ENCODE measurements around the gene ZNF518A.

The ZNF518A gene, protein sequence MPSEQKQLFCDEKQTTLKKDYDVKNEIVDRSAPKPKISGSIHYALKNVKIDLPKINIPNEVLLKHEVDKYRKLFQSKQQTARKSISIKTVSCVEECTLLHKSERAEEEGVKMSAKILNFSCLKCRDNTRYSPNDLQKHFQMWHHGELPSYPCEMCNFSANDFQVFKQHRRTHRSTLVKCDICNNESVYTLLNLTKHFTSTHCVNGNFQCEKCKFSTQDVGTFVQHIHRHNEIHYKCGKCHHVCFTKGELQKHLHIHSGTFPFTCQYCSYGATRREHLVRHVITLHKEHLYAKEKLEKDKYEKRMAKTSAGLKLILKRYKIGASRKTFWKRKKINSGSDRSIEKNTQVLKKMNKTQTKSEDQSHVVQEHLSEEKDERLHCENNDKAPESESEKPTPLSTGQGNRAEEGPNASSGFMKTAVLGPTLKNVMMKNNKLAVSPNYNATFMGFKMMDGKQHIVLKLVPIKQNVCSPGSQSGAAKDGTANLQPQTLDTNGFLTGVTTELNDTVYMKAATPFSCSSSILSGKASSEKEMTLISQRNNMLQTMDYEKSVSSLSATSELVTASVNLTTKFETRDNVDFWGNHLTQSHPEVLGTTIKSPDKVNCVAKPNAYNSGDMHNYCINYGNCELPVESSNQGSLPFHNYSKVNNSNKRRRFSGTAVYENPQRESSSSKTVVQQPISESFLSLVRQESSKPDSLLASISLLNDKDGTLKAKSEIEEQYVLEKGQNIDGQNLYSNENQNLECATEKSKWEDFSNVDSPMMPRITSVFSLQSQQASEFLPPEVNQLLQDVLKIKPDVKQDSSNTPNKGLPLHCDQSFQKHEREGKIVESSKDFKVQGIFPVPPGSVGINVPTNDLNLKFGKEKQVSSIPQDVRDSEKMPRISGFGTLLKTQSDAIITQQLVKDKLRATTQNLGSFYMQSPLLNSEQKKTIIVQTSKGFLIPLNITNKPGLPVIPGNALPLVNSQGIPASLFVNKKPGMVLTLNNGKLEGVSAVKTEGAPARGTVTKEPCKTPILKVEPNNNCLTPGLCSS (N-terminal part only)

DNA sequence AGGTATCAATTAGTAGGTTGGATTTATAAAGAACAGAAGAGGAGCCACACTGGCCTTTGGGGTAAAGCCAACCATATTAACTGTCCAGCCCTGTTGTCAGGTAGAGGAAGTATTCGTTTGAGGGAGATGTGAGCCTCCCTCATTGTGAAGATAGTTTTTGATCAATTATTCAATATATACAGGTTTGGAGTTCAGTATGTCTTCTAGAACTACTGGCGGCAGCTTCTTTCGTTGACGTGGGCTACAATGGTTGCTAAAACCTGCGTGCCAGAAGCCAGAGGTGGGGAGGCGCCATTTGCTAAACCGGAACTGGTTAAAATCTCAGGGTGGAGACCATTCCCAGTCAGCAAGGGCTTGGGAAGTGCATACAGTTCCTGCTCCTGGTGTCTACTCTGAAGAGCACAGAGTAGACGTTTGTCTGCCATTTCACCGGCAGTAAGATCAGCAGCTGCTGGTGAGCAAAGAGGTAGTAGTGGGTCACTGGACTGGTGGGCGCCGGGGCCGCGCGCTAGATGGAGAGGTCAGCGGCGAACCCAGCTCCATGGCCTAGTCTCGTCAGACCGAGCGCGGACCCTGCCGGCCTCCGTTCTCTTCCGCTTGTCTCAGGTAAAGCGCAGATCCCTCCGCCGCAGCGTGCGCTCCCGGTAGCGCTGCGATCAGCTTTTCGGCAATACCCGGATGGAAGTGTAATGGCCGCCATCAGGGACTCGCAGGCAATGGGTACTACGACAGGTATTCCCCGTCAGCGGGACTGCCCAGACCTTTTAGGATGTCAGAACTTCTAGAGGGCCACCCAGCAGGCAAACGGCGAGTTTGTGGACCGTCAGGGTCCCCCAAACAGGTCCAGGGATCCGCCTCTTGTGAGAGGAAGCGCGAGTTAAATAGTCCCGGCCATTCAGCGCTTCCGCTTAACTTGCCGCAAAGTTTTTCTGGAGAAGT is at the start of gene ZNF518A:
ZNF518A (plus strand) TSS at position 911 of the 939 bp plus-strand sequence. CDS start 26,026 bp downstream, outside the sequence.
- peak; percentile 91 for DNase-seq

DNA sequence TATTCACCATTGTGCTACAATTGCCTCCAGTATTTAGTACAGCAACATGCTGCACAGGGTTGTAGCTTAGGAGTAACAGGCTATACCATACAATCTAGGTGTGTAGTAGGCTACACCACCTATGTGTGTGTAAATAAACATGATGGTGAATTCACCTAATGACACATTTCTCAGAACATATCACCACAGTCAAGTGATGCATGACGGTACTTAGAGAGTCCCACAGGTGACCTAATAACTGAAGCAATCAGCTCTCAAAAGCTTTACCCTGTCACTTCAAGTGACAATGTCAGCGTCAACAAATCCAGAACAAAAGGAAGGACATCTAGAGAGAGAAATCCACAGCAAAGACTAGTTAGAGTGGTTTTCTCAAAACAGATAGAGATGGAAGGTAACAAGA is 47.9 kb upstream of the ZNF518A start:
- no peak for DNase-seq

DNA sequence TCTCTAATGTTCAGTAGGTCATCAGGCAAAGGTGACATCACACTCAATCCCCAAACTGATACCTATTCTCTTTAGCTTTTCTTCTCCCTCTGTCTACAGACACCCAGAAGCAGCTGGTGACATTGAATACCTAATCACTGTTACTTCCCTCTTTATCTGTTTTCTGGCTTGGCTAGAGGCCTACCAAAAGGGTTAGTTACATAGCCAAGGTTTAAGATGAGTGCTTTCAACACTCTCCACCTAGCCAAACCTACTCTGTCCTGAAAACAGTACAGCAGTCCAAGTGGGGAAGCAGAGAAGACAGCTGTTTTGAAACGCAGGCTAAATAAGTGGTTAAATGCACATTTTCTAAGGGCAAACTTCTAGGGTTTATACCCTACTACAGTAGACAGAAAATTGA is 47.3 kb upstream of the ZNF518A start:
- DNase-seq, result no peak

DNA sequence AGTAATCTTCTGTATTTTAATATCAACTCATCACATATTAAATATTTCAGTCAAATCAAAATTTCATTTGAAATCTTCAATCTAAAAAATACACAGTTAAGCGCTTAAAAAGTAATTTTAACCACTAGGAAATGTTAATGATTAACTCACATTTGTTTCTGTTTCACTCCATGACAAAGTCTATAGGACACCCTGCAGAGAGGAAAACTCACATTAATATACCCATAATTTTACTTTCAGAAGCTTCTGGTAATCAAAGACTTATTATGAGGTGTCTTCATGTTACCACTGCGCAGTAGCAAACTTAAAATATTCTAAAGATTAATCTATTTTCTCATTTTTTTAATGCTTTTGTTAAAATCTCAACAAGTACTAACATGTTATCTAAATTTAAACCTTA is 41.0 kb upstream of the ZNF518A start:
- no peak for DNase-seq

DNA sequence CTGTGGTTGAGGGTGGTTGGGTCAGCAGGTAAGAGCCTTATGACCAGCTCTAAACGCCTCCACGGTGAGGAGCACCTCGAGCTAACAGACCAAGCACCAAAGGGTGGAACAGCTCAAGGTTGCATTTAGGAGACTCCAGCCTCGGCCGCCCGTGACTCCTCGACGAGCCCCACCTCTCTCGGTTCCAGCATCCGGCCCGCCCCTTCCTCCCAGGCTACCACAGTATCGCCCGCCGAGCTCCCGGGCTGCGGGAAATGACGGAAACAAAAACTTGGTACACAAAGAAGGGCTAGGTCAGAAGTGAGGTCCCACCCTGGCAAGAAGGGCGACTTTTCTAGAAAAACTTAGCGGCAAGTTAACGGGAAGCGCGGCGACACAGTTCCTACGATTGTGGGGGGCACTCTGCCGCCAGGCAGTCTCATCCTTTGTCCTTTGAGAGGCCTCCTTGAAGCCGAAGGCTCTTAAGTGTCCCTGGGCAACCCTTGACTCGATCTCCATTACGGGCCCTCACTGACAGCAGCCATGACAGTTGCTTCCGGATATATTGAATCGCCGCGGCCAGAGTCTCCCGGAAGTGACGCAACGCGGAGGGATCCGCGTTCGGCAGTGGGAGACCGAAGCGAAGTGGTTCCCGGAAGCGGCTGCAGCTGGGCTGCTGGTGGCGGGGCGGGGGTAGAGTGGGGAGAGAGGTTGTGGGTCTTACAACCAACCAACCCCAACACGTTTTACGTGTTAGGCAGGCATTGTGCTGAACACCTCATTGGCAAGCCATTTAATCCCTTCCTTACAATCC is 40.2 kb upstream of the ZNF518A start:
- peak; percentile 94 for DNase-seq

DNA sequence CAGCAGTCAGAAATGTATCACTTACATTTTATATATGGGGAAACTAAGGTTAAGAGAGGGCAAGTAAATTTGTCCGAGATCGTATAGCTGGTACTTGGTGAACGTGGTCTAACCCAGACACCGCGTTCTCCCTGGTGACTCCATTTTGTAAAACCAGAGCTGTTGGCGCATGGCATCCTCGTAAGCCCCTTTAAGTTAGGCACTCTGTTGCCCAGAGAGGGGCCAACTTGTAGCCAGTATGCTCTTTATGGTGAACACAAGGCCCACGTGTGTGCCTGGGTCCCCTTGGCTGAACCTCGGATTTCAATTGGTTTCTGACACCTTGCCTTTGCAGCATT is 39.7 kb upstream of the ZNF518A start:
- DNase-seq, result no peak

DNA sequence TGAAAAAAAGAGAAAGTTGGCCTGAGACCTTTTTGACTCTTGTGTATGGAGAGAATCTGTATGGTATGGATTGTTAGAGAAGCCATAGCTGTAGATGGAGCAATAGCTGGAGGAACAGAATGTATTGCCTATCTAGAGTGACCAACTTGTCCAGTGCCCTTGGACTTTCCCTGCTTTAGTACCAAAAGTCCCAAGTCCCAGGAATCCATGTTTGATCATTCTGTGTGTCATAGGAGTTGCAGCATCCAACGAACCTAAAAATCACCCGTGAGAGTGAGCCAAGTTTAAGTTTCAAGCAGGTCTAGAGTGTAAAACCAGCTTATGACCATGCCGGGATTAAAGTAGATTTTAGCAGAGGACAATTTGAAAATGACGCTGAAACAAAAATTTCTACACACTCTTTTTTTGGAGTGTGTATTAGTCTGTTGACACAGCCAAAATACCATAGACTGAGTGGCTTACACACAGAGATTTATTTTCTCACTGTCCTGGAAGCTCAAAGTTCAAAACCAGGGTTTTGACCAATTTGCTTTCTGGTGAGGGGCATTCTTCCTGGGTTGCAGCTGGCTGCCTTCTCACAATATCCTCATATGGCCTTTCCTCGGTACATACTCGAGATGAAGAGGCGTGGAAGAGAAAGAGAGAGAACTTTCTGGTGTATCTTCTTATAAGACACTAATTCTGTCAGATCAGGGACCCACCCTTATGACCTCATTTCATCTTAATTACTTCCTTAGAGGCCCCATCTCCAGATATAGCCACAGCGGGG is 36.9 kb upstream of the ZNF518A start:
- no peak for DNase-seq

DNA sequence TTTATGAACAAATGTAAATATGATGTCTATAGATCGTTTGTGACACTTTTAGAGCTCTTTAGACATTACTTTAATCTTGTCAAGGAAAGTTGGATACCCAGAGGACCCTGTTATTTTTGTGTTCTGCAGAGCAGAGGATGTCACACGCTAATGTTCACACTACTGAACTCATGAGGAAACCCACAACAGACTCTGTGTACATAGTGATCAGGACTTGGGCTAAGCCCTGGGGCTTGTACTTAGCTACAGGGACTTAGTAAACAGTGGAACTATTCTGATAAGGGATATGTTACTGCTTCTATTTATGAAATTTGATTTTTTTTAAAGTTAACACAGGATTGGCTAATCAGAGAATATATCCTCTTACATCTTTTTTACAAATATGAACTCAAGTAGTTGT is 36.1 kb upstream of the ZNF518A start:
- no peak for DNase-seq

DNA sequence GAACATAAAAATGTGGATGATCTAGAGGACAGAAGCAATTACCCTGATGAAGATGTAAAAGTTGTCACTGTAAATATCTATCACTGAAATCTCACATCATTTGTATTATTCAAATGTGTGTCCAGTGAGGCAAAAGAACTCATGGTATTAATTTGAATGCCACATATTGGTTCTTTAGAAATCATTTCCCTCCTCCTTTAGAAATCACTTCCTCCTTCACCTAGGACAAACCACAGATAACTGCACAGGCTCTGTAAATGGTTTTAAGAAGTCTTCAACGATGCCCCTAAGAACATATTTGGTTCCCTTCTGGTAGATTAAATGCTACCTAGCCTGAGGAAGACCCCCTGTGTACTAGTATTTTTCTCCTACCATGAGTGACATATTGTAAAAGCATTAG is 33.1 kb upstream of the ZNF518A start:
- DNase-seq, result no peak

DNA sequence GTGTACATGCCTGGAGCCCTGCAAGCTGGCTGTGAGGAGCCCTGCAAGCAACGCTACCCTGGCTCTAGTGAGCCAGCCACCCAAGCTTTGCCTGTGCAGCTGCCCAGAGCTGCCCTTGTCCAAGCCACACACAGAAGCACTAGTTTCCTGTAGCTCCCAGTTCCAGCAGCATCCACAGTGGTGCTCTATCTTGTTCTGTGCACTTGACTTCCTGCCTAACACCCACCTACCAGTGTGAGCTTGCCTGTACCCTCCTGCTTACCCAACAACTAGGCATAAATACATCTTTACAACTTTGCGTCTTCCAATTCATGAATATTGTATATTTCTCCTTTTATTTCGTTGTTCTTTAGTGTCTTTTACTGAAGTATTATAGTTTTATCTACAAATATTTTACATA is 32.2 kb upstream of the ZNF518A start:
- no peak for DNase-seq

DNA sequence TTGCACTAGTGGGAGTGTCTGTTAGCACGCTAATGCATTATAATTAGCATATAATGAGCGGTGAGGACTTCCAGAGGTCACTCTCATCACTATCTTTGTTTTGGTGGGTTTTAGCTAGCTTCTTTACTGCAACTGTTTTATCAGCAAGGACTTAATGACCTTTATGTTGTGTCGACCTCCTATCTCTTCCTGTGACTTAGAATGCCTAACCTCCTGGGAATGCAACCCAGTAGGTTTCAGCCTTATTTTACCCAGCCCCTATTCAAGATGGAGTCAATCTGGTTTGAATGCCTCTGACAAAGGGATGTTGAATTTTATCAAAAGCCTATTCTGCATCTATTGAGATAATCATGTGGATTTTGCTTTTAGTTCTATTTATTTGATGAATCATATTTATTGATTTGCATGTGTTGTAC is 22.5 kb upstream of the ZNF518A start:
- no peak for DNase-seq

DNA sequence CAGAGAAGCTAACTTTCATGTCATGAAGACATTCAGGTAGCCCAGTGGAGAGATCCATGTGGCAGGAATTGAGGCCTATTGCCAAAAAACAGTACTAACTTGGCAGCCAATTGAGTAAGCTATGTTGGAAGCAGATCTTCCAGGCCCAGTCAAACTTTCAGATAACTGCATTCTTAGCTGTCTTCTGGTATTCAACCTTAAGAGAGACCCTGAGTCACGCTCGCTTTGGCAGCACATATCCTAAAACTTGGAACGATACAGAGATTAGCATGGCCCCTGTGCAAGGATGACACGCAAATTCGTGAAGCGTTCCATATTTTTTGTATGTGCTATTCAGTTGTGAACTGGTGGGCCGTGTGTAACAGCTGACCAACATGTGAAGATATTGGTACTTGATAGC is 17.6 kb upstream of the ZNF518A start:
- DNase-seq, result no peak

DNA sequence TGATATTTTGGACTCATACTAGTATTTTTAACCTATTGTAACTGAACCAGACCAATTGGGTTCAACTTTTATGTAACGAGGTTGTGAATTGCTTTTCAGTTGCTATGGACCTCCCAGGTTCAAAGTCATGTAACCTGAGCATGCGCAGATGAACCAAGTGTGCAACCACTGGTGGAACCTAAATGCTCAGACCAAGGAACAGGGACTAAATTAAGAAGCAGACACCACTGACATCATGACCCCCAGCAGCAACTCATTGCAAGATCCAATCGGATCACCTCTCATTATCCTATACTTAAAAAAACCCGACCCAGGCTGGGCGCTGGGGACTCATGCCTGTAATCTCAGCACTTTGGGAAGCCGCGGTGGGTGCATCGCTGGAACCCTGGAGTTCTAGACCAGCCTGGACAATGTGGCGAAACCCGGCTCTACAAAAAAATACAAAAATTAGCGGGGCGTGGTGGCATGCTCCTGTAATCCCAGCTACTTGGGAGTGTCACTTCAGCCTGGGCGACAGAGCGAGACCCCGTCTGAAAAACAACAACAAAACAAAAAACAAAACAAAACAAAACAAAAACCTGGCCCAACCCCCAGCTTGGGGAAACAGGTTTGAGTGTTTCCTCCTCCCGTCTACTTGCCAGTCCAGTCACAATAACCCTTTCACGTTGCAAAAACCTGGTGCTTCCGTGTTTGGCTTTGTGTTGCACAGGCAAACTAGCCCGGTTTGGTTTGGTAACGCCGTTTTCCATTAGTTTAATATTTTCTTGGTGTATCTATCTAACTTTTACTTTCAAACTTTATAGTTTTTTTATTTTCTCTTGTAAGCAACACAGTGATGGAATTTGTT is 11.3 kb upstream of the ZNF518A start:
- DNase-seq, result no peak

DNA sequence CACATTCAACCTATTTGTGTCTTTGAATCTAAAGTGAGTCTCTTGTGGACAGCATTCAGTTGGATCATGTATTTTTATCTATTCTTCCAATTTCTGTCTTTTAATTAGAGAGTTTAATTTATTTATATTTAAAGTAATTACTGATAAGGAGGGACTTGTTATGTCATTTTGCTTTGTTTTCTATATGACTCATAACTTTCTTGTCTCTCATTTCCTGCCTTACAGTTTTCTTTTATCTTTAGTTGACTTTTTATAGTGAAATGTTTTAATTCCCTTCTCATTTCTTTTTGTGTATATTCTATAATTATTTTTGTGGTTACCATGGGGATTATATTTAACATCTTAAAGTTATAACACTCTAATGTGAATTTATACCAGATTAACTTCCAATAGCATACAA is 7.3 kb upstream of the ZNF518A start:
- DNase-seq, result no peak

DNA sequence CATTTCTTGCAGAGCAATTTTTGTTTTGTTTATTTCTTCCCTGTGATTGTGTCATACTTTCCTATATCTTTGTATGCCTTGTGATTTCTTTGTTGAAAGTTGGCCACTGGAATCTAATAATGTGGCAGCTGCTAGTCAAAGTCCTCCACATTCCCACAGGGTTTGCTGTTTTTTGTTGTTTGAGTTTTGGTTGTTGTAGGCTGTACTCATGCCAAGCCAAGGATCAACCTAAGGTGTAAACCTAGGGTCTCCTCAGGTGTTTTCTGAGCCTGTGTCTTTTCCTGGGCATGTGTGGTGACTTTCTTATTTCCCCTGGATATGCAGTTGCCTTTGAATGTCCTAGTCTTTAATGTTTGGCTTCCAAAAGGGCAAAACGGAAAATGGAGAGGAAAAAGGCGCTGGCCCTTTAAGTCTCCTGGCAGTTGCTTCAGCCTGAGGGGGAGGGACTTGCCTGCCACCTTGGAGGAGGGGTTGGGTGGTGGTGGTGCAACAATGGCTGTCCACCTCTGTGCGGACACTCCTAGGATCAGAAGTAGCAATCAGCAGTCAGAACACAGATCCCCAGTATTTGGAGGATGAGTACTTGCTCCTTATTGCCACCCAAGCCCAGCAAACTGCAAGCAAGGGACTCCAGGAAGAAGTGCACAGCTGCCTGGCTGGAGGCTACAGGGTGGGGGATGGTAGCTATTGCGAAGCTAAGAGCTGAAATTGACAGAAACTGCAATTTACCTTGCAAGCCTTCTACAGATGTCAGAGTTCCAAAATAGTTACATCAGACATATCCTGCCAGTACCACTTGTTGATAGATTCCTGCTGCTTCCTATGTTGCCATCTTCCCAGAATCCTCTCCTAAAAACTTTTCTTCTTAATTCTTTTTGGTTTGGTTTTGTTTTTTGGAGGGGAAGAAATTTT is 5.6 kb upstream of the ZNF518A start:
- no peak for DNase-seq

DNA sequence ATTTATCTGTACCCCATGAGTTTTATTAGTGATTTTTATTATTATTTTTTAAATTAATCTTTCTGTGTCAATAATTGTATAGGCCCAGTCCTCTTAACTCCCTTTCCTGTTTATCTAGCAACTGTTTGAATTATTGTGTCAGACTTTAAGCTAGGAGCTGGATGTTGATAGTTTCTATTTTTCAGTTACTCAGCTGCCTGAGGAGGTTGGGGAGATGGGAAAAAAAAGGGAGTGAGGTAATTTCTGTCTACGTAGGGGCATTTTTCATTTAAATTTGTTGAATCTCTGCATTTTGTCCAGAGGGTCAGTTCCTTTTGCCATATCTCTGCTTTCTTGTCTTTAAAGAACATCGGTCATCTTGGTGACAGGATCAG is 5.0 kb upstream of the ZNF518A start:
- no peak for DNase-seq

DNA sequence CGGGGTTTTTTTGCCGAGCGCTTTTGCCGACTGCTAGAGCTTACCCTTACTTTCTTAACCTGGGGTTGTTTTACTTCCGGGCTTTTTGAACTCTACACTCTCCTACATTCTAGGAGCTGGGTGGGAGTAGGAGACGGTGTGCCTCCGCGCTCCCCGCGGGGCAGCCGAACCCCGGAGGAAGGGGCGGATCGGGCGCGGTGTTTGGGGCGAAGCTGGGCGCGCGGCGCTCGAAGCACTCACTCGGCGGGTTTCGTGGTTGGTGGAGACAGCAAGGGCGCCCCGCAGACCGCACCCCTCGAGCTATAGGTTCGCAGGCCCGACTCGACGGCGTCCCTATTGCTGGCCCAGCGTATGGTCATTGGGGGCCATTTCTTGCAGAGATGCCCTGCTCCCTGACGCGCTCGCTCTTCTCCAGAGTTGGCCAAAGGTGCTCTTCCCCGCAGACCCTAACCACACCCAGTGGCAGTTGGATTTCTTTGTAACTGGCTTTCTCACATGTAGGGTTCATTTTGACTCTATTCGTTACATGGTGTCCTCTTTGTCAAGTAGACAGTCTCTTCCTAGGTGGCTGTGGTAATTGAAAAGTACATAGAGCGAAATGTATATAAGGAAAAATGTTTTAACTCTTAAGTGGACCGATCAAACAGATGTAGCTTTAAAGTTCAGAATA is 364 bp downstream of the ZNF518A start:
- peak; percentile 79 for DNase-seq

DNA sequence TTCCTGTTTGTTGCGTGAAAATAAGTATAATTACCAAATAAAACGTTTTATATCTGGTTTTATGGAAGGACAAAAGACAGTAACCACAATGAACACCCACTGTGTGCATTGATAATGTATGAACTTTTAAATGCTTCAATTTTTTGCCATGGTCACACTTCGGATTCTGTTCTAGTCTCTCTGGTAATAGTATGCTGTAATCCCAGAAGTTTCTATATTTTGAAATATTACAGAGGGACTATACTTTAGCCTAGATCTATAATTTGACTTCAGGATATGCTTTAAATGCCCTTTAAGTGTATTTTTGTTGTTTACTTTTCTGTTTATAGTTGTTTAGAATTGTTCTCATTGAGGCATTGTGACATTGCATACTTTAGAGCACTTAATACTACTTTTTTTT is 1.5 kb downstream of the ZNF518A start:
- DNase-seq, result no peak
